ENCODE data around the gene SPPL3.
A peak's percentile ranks its signal among the peaks of the same experiment; 100 is the strongest.
"Not testable (repeated sequence)": the region's sequence is repeated elsewhere in the genome, so short reads cannot be mapped to it uniquely, and the experiment has no call there.

The SPPL3 gene

DNA sequence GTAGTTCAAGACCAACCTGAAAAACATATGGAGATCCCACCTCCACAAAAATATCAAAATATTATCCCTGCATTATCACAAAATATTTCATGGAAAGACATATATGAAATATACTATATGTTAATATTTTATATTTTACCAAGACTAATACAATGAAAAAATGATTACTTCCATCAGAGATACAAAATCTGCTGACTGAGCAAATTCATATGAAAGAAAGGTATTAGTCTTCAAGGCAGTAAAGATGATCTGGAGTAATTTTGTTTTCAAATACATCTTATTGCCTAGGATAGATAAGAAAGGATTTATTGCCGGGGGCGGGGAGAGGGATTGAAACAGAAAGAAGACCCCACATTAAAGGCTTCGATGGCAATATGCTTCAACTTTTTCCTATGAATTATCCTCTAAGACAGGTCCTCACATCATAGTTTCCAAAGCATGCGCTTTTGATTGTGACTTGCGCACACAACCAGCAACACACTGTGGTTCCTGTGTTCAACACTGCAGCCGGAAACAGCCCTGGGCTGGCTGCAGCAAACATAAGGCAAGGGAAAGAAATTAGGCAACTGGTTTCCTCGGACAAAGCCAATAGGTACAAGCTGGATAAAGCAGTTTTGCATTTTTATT is 83.2 kb downstream of the SPPL3 start:
- DNase-seq (ENCODE audit: low read depth in 2 of 2) = peak; percentile 38 to 46

DNA sequence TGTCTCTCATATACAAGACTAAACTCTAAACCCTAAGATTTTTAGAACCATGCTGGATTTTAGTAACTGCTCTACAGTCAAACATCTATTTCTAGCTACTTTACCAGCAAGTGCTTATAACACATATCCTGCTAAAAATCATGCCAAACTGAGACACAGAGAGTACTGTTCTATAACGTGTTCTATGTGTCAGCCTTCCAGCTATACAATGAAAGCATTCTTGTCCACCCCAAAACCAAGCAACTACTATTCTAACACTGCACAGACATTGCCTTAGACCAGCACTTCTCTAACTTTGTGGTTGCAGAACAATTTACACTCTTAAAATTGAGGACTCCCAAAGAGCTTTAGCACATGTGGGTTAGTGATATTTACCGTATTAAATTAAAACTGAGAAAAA is 85.7 kb downstream of the SPPL3 start:
- no peak for DNase-seq (ENCODE audit: low read depth in 2 of 2)

DNA sequence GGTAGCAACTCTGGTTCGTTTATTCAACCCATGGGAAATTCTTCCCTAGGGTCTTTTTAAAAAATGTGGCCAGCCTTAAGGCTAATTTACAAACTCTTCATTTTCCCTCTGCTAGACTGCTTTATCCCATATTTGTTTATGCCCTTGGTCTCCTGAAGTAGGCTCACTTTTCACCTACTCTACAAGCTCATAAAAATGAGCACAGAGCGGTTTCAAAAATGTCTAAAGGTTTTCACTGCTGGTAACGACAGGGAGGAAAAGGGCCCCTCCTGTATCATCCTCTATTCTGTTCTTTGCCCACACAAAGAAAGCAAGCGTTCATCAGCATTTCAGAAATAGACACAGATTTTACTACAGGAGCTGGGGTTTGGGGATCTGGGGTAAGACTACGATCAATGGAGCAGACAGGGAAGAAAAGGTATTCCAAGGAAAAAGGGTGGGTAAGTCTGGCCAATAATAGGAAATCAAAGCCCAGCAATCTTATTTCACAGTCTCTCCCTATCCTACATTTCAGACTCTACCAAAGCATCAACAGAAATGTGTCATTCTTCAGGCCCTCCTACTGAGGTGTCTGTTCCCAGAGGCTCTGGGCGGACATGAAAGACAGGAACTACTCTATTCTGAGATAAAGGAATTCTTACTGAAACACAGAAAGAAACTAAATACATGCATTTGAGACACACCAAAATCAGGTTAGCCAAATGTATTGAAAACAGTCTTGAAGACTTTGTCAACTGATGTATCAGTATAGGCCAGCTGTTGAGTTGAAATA is 86.4 kb downstream of the SPPL3 start:
- DNase-seq (ENCODE audit: low read depth in 2 of 2) = no peak

DNA sequence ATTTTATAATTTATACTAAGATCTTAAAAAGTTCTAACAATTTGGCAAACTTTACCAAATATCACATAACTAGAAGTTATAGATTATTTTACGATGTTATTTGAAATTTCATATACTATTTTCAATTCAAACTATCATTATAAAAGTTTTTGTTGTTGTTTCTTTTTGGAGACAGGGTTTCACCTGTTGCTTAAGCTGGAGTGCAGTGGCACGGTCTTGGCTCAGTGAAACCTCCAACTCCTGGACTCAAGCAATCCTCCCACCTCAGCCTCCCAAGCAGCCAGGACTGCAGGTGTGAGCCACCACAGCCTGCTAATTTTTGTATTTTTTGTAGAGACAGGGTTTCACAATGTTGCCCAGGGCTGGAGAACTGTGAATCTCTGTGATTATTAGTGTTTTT is 87.8 kb downstream of the SPPL3 start:
- DNase-seq (ENCODE audit: low read depth in 2 of 2) = no peak

DNA sequence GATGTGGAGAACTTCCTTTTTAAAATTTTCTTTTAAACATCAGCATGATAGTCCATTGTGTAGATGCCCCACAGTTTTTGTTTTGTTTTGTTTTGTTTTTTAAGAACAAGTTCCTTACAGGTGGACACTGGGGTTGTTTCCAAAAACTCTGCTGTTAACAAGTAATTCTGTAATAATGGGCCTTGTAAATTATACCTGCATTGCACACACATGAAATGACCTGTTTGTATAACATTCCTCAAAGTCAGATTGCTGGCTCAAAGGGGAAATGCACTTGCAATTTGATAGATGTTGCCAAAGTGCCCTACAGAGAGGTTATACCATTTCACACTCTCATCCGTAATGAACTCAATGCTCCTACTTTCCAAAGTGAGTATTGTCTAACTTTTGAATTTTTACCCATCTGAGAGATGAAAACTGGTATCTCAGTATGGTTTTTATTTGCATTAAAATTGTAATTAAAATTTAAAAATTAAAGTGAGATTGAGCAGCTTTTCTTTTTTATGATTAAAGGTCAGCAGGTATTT is 89.2 kb downstream of the SPPL3 start:
- no peak for DNase-seq (ENCODE audit: low read depth in 2 of 2)

DNA sequence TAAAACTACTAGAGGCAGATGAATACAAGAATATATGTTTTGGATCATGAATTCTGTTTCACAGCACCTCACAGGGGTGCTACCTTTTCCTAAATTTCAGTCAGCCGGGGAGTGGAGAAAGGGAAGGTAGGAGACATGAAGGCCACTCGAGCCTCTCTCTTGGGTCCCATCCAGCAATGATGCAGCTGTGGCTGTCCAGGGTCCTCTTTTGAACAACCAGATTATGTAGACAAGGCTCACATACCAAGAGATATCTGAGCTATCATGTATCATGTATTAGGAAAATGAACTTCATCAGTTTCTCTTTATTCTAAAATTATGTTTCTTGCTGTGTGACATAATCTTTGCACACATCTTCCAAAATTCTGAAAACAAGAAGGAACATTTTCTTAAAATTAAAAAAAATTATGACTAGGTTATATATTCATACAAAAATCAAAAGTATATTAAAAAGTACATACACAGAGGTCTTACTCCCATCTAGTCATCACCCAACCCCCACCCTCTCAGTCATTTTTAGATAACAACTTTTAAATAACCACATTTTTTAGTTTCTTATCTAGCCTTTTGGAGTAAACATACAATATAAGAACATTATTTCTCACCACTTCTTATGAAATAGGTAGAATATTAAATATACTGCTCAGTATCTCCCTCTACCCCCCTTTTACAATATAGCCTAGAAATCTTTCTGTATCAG is 89.8 kb downstream of the SPPL3 start:
- DNase-seq (ENCODE audit: low read depth in 2 of 2) = no peak

DNA sequence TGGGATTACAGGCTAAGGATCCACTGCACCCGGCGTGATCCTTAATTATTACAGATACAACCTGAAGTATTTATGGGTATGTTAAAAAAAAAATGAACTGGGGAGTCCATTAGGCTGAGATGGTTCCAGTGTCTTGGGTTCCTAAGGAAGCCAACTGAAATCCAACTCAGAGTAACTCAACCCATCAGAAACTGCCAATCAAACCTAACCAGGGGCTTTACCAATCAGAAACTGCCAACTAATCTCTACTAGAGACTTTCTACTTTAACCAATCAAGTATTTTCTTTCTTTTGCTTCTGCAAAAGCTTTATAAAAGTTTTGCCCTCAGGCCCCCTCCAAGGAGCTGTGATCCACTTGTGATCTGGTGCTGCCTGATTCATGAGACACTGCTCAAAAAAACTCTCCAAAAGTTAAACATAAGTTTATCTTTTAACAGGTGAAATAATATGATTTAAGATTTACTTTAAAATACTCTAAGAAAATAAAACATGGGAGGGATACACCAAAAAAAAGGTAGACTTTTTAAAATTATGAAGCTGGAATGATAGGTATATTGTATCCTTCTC is 90.5 kb downstream of the SPPL3 start:
- no peak for DNase-seq (ENCODE audit: low read depth in 2 of 2)

DNA sequence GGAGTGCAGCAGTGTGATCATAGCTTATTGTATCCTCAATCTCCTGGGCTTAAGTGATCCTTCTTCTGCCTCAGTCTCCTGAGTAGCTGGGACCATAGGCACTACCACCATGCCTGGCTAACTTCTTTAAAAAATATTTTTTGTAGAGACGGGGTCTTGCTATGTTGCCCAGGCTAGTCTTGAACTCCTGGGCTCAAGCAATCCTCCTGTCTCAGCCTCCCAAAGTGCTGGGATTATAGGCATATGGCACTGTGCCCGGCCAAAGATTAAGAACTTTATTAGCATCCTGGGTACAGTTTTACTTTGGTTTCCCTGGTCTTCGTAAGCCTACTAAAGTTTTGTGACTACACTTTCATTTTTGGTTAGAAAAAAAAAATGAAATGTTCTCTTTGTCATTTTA is 94.1 kb downstream of the SPPL3 start:
- DNase-seq (ENCODE audit: low read depth in 2 of 2) = no peak

DNA sequence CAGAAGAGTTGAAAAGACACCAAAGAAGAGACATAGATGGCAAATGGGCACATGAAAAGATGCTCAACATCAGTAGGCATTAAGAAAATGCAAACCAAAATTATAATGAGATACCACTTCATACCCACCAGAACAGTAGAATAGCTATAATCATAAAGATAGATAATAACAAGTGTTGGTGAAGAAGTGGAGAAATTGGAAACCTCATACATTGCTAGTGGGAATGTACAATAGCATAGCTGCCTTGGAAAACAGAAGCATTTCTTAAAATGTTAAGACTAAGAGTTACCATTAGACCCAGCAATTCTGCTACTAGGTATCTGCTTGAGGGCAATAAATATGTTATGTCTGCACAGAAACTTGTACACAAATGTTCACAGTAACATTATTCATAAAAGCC is 99.7 kb downstream of the SPPL3 start:
- DNase-seq (ENCODE audit: low read depth in 2 of 2) = no peak

DNA sequence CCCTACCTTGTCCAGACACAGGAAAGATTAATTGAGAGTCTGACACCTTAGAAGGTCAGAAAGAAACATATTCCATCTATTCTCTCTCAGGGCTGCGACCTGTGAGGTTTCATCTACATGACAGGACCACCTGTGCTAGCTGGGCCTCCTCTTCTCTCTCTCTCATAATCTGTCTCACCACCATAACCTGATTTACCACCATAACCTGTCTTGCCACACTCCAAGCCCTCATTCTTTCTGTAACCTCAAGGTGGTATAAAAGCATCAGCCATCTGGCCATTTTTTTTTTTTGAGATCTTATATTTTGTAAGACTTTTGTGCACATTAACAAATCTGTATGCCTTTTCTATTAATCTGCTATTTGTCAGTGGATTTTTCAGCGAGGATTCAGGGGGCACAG is 103.0 kb downstream of the SPPL3 start:
- no peak for DNase-seq (ENCODE audit: low read depth in 2 of 2)

DNA sequence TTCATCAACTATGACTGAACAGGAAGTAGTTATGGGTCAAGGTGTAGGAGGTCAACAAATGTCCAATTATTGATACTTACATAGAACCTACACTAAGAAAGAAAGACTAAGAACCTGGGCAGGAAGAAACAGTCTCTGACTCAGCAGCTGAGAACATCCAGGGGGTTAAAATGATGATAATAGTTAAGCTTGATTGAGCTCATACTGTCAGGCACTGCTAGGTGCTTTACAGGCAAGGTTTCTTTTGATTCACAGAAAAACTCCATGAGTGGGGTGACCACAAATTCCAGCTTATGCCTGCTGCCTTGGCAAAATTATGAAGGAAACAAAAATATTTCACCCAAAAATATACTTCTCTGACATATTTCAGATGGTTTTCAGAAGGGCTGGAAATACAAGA is 103.5 kb downstream of the SPPL3 start:
- no peak for DNase-seq (ENCODE audit: low read depth in 2 of 2)

DNA sequence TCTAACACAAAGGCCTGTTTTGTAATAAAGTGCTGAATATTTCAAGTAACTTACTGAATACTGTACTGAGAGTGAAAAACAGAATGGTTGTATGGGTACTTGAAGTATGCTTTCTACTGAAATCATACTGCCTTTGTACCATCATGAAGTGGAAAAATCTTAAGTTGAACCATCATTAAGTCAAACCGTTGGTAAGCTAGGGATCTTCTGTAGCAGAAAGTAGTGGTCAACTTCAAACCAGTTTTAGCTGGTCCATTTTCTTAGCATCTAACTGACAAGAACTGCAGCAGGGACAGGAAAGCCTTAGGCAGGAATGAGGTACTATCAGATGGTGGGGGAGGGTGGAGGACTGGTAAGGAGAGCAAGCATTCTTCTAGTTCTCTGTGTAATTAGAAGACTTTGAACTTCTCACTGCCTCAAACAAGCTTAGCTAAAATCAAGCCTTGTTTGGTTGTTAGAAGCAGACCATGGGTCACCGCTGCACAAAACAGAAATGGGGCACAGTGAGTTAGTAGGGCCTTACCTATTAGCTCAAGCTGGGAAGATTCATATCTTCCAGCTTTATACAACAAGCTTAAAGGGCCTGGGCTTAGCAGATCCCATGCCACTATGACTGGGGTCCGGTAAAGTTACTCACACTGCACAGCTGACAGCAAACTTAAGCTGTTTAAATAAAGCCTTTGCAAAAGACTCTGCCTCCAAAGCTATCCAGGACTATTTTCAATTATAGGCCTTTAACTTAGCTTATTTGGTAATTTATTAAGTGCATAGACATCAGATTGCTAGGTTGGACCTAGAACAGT is 104.7 kb downstream of the SPPL3 start:
- DNase-seq (ENCODE audit: low read depth in 2 of 2) = no peak

DNA sequence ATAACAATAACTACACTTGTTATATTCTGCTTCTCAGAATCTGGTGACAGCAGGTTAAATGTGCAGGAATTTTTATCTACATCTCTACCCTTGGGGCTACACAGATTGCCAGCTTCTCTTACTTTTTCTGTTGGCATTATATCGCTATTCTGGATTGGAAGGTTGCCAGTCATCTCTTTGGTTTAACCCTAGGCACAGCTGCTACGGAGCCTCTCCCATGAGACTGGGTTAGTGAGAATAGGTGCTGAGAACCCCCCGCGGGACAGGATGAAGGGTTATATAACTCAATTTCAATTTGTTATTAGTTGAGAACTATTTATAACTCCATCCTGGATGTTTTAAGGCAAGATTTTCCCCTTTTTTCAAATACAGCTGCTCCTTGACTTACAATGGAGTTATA is 105.5 kb downstream of the SPPL3 start:
- DNase-seq (ENCODE audit: low read depth in 2 of 2) = no peak

DNA sequence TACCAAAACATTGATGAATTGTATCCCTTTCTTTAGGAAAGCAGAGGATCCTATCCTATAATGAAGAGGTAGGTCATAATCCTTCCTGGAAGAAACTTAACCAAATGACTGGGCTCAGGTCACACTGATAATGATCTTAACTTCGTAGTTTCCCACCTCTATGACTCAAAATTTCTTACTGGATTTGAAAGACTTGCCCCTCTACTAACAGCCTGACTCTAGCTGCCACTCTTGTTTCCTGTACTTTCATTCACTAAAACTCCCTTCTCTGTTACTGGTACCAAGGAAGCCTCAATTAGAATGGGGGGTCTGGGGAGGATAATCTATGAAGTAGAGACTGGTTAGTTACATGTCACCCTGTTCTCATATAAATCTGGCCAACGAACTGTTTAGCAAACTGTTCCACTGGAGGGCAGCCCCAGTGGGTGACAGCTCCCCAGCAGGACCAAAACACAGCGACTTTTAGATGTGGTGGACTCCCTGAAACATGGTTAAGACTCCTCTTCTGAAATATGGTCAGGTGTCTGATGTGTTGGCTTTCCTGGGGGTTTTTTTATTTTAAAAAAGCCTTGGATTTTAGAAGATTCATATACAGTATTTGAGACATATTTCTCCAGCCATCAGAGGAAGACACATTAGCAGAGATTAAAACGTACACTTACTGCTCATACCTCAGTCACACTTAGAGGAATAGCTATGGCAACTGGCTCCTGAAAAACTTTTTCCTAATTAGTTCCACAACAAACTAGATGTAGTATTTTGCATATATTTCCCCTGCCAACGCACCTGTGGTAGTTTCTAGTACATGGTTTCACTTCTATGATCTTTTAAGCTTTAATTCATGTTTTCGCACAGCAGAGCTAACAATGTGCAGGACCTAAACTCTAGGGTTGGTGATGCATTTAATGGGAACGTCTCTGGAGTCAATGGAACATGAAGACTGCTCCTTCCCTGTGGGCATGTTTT is 106.2 kb downstream of the SPPL3 start:
- no peak for DNase-seq (ENCODE audit: low read depth in 2 of 2)

DNA sequence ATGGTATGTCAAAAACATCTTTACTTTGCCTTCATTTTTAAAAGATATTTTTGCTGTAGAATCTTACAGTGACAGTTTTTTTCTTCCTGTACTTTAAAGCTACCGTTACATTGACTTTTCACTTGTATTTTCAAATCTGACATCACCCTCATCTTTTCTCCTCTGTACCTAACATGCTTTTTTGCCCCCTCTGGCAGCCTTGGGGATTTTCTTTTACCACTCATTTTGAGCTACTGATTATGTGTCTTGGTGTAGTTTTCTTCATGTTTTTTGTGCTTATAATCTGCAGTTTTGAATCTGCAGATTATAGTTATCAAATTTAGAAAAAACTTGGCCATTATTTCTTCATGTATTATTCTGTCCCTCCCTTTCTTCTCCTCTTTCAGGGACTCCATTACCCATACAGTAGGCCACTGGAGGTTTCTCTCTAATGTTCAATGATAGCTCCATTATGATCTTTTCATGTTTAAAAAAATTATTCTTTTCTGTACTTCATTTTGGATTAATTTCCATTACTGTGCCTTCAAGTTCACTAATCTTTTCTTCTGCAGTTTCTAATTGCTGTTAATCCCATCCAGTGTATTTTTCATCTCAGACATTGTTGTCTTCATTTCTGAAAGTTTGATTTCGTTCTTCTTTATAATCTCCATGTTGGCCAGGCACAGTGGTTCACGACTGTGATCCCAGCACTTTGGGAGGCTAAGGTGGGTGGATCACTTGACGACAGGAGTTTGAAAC is 108.5 kb downstream of the SPPL3 start:
- DNase-seq (ENCODE audit: low read depth in 2 of 2) = no peak

DNA sequence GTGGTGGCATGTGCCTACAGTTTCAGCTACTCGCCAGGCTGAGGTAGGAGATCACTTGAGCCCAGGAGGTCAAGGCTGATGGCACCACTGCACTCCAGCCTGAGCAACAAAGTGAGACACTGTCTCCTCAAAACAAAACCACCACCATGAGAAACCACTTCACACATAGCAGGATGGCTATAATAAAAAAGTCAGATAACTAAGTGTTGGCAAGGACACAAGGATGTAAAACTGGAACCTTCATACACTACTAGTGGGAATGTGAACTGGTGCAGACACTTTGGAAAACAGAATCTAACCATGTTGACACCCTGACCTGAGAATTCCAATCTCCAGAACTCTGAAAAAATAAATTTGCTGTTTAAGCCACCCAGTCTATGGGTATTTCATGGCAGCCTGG is 110.8 kb downstream of the SPPL3 start:
- no peak for DNase-seq (ENCODE audit: low read depth in 2 of 2)

DNA sequence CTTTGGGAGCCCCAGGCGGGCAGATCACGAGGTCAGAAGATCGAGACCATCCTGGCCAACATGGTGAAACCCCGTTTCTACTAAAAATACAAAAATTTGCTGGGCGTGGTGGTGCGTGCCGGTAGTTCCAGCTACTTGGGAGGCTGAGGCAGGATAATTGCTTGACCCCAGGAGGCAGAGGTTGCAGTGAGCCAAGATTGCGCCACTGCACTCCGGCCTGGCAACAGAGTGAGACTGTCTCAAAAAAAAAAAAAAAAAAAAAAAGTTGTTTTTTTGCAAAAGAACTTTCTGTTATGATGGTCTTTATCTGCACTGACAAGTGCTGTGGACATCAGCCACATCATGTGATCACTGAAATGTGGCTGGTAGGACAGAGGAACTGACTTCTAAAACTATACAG is 111.7 kb downstream of the SPPL3 start:
- DNase-seq (ENCODE audit: low read depth in 2 of 2) = not testable (repeated sequence)

DNA sequence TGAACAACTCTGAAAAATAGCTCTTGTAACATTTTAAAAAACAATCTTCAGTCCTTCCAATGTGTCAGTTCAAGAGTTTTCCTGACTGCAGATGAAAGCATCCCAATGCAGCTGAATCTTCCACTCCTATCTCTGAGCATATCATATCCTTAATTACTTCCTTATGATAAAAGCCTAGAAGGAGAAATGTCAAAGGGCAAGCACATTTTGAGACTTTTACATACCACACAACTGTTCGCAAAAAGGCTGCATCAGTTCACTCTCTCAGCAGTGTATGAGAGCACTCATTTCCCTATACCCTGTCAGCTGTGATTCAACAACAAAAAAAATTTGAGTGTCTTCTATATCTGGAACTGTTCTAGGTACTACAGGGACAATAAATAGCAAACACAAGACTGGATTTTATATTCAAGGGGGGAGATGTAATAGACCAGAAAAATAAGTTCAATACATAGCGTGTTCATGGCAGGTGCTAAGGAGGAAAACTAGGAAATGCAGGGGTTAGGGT is 112.4 kb downstream of the SPPL3 start:
- DNase-seq (ENCODE audit: low read depth in 2 of 2) = no peak

DNA sequence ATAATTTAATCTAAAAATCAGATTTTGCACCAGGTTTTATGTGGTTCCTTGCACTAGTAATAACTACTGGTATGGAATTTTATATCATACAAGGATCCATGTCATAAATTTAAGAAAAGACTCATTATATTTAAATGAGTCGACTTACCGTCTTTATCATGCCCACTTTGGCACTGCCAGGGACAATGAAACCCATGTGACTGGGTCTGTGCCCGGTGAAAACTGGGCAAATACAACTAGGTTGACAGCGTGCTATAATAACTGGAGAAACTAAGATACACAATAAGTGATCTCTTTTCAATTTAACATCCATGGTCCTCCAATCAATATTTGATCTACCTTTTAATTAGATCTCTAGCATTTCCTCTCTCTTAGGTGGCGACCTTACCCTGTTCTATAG is 114.0 kb downstream of the SPPL3 start:
- no peak for DNase-seq (ENCODE audit: low read depth in 2 of 2)

DNA sequence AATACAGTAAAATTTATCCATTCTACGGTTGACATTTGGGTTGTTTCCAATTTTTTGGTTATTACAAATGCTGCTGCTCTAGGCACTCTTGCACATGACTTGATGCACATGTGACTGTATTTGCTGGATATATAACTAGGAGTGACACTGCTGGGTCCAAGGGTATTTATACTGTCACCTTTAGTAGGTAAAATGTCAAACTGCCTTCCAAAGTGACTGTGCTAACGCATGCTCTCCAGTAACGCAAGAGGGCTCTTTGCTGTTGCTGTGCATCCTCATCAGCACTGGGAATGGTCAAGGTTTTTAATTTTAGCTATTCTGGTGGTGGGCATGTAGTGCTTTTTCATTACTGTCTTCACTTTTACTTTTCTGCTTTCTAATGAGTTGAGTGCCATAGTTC is 116.3 kb downstream of the SPPL3 start:
- DNase-seq (ENCODE audit: low read depth in 2 of 2) = no peak

All from stimulated activated CD8-positive, alpha-beta memory T cell treated with anti-CD3 and anti-CD28 coated beads, Interleukin-15, amount 100 ng/mL, for 48 hours (primary cell).